Stimulated activated CD8-positive, alpha-beta memory T cell treated with anti-CD3 and anti-CD28 coated beads, Interleukin-15, amount 100 ng/mL, for 4 hours (primary cell): Measurements from ENCODE around the gene ZDHHC14.
"Not testable (repeated sequence)": the region's sequence is repeated elsewhere in the genome, so short reads cannot be mapped to it uniquely, and the experiment has no call there.

ENCODE experiments used
- DNase-seq, 2 donors: peaks; one replicate each; pipeline ENCODE4 v3.0.0-alpha.2; 2020; ENCODE audit warnings: low read depth in 2 of 2

ZDHHC14 gene

DNA sequence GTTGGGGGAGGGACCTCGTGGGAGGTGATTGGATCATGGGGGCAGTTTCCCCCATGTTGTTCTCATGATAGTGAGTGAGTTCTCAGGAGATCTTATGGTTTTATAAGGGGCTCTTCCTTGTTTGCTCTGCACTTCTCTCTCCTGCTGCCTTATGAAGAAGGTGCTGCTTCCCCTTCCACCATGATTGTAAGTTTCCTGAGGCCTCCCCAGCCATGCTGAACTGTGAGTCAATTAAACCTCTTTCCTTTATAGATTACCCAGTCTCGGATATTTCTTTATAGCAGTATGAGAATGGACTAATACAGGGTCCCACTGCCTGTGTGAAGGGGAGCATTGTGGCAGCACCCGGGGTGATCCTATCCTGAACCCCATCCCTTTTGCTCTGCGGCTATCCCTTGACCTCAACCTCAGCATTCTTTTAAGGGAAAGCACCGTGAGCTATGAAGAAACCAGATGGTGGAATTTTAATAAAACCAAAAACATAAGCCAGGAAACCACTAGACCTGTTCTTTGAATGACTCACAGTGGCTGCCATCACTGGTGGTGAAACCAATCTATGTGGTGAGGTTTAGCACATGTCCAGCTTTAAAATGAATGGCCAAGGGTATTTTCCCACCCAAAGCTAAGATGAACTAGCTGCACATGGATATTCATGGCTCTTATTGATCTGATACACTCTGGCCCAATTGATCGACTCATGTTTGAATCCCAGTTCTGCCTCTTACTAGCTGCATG is 62.2 kb downstream of the ZDHHC14 start:
- DNase-seq, result no peak

DNA sequence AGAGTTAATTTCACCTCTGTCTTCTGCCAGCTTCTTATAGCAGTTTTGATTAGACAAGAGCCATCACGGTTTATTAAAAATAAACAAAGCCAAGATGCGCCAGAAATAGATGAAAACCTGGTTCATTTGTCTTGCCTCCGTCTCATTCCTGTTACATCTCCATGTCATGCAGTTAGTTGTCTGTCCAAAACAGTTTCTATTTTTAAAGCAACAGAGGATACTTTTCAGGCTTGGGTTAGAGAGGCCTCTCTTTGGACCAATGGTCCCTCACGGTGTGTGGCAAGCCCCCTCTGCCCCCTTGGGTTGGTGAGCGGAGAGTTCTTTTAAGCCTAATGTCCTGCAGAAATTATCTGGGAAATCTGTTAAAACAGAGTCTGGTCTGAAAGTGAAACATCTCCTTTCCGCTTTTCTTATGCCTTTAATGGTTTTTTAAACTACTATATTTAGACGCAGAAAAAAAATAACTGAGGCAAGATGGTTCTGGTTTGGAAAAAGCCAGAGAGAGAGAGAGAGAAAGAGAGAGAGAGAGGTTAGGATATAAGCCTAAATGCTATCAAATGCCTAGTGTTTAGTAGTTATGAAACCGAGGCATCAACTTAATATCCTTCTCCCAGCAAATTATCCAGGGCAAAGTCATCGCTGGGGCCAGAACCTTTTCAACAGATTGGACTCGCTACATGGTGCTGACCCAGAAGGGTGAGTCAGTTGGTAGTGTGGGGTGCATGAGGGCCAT is 64.5 kb downstream of the ZDHHC14 start:
- DNase-seq, result no peak

DNA sequence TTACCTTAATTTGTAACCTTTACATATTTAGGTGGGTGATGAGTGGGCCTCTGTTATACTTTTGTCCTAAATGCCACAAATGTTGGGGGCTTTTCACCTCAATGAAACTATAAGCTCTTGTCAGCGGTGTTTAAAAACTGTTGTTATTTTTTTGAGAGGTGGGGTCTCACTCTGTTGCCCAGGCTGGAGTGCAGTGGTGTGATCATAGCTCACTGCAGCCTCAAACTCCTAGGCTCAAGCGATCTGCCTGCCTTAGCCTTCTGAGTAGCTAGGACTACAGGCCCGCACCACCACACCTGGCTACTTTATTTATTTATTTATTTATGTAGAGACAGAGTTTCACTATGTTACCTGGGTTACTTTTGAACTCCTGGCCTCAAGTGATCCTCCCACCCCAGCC is 66.7 kb downstream of the ZDHHC14 start:
- no peak for DNase-seq

DNA sequence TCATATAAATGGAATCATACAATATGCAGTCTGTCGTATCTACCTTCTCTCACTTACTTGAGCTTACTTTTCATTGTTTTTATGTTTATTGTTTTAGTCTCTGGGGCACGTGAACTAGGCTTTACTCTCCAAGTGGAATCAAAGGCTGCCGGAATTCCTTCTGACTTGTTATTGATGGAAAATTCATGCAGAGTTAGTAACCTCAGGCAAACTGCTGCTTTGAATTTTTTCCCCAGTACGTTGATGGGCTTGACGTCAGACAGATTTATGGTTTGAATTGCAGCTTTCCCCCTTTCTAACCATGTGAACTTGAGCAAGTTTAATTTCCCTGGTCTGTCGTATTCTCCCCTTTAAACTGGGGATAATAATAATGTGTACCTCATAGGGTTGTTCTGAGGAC is 68.6 kb downstream of the ZDHHC14 start:
- DNase-seq, result no peak

DNA sequence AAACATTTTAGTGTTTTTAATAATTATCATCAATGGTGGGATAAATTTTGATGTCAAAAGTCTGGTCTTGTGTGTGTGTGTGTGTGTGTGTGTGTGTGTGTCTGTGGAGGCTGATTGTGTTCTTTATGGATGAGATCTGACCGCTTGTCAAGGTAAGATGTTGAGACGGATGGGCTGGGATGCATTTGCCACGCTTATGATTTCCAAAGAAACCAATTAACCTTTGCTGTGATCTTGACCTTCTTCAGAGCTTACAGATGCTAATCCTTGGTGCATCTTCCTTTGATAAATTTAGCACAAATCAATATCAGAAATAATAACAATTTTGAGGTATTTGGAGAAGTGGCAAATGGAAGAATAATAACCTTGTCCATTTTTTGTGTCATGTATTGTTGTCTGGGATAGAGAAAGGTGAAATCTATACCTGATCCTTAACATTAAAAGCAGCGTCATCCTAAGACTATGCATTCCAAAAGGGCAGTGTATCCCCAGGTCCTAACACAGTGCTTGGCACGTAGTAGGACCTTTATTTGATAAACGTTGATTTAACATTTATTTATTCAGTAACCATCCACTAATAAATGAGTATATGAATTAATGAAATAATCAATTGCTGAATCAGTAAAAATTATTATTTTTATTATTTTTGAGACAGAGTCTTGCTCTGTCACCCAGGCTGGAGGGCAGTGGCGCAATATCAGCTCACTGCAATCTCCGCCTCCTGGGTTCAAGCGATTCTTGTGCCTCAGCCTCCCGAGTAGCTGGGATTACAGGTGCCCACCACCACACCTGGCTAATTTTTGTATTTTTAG is 70.1 kb downstream of the ZDHHC14 start:
- DNase-seq, result no peak

DNA sequence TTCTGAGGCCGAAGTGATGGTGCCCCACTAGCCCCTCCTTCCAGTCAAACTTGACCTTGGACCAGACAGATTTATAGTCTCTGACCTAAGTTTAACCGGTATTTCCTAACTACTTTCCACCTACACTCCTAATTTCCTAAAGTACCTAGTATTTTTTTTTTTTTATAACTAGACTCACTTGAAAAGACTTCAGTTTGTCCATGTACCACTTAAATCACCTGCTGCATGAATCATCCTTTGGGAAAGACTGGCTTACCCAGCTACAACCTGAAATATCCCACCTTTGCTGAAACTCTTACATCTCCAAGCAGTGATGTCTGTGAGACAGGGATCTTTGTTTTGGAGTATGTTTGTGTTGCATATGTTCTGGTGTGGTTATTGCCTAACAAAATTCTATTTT is 71.1 kb downstream of the ZDHHC14 start:
- DNase-seq, result no peak

DNA sequence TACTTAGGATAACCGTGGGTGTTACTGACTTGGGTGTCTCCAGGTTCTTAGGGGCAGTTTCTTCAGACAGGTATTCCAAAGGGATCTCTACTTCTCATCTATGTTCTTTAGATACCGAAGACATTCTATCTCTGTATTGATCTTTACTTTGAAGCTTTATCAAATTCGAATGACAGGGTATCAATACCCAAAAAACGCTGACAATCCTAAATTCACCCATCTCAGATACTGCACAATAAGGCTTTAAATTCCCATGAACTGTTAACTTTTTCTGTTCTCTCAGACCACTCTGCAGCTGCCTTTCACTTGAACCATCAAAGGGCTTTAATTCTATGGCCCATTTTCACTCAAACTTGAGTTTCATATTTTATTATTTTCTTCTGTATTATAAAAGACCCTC is 72.1 kb downstream of the ZDHHC14 start:
- DNase-seq, result no peak

DNA sequence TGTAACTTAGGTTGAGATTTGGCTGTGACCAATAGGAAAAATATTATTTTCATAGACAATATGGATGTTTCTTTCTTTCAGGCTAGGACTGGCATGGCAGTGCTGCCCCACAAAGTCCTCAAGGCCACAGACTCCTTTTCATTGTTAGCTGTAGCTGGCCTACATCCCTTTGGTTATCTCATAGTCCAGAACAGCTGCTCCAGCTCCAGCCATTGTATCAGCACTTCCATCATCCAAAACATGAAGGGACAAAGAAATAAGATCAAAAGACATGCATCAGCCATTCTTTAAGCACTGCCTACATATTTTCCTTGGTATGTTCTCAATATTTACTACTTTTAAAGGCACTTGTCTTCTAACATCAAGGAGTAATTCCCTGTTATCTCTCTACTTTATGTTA is 73.0 kb downstream of the ZDHHC14 start:
- DNase-seq, result no peak

DNA sequence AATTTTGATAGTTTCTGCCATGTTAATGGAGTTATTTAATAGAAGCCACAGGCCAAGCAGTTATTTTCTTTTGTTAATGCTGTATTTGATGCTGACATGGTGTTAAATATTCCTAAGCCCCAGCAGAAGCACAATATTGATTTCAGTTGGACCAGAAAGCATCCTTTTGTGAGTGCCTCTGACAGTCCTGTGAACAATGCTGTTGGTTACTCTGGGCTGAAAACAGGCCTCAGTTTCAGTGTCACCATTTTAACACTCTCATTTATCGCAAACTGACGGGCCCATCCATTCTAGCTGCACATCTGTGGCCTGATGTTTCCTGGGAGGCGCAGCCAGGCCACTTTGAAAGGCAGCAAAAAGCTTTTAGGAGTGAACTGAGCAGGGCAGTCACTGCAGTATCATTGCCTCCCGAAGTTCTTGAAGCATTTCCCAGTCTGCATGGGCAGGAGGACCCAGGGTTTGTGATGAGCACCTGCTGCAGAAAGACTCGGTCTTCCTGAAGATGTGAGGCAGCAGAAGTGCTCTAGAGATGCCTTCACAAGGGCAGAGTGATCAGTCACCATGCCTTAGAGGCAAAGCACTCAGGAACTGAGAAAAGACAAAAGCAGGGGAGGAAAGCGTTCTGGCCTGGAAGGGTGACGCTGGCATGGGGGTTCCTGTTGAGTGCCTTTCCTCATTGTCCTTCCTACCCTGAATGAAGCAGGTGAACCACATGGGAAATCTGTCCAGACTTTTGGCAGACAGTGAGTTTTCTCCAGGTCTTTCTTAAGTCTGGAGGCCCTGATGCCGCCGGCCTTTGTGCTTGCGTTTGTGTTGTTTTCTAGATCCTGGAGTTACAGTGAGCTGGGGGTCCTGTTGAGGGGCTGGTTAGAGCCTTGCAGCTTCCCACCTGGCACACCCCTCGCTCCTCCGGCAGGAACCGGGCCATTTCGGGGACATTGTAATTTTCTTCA is 74.0 kb downstream of the ZDHHC14 start:
- no peak for DNase-seq

DNA sequence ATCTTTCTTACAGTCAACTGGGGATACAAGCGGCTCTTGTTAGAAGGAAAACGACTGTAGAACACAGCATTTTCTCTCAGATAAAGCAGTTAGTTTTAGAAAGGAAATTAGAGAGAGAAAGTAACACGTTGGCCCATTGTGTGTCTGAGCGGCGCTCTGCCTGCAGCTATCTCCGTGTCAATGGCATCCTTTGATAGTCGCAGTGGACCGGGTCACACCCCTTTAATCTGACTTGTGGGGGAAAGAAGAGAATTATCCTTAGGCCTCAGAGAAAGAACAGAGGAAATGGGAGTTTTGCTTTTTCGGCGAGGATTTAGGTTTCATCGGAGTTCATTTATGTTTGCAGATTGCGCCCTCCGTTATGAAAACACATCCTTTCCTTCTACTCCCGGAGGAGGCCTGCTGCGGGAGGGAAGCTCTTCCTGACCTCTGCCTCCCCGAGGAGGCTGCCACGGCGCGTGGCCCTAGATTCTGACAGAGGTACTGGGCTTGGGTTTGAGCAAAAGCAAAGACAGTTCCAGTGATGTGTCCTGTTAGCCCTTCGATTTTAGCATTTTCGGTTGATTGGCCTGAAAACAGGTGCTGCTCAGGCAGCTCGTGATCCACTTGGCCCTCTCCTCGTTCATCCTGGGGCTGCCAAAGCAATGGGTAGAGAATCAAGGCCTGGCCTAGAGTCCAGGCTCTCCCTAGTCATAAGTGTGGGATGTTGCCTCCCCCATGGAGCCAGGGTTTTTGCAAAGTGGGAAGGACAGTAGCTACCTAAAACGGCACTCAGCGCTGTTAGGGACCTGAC is 74.9 kb downstream of the ZDHHC14 start:
- DNase-seq, result no peak

DNA sequence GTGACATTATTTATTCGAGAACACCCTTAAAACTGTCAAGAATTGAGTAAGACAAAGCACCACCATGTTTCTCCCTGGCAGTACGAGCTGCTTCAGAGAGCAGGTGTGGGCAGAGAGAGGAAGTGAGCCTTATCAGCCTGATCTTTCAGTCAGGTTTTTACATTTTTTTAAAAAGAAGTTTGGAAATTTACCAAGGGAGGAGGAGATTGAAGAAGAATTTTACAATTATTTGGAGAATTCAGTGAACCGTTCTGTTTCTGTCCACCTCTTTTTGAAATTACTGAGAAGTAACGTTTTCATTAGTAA is 75.5 kb downstream of the ZDHHC14 start:
- DNase-seq, result no peak

DNA sequence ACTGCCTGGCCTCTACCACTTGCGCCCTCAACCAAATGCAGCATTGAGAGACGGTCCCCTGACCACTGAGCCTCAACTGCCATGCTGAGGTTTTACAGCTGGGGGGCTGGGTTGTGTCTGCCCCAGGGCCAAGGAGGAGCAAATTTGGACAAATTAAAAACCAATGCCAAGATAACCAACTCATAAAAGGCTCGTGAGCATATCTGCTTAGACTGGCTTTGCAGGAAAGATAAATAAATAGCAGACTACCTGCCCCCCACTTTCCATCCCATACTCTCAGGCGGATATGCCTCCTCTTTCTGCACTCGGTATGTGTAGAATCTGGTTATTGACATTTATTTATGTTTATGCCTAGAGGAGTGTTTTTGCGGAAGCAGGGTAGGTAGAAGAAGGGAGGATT is 76.8 kb downstream of the ZDHHC14 start:
- no peak for DNase-seq

DNA sequence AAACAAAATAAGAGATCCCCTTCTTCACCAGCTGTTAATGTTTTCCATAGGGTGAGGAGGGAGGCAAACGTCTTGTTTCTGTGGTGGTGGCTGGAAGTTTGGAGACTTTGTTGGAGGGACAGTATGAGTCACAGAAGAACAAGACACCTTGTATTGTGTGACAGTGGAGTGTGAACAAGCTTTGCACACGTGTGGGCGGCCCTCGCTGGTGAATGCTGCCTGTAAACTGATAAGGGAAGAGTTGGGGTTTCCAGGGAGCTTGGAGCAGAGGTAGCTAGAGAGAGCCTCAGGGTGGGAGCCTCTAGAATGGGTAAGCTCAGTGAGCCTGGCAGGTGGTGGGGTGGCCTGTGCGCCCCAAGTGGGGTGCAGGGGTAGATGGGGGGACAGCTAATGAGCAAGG is 78.3 kb downstream of the ZDHHC14 start:
- no peak for DNase-seq

DNA sequence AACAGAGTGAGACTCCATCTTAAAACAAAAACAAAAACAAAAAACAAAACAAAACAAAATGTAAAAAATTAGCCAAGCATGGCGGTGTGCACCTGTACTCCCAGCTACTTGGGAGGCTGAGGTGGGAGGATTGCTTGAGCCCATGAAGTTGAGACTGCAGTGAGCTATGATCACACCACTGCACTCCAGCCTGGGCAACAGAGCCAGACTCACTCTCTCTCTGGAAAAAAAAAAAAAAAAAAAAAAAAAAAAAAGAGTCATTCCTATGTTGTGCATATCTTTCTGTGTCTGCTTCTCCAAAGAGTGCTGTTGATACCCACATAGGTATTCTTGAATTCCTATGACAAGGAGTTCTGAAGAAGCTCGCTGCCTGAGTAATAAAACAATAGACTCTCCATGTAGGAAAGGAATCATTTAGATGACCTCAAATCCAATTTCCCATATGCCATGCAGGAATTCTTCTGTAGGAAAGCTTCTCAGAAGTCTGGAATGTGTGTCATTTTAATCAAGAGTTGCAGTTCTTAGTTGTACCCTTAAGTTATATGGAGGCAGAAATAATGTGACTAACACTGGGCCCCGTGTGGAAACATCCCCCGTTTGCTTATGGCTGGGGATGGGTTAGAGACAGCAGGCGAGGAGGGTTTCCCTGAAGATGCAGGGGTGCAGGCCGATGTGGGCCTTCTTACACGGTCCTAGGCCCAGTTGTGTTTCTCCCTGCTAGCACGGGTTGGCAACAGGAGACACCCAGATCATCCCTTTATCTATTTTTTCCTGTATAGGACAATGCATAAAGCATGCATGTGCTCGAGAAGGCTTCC is 79.4 kb downstream of the ZDHHC14 start:
- DNase-seq, result no peak

DNA sequence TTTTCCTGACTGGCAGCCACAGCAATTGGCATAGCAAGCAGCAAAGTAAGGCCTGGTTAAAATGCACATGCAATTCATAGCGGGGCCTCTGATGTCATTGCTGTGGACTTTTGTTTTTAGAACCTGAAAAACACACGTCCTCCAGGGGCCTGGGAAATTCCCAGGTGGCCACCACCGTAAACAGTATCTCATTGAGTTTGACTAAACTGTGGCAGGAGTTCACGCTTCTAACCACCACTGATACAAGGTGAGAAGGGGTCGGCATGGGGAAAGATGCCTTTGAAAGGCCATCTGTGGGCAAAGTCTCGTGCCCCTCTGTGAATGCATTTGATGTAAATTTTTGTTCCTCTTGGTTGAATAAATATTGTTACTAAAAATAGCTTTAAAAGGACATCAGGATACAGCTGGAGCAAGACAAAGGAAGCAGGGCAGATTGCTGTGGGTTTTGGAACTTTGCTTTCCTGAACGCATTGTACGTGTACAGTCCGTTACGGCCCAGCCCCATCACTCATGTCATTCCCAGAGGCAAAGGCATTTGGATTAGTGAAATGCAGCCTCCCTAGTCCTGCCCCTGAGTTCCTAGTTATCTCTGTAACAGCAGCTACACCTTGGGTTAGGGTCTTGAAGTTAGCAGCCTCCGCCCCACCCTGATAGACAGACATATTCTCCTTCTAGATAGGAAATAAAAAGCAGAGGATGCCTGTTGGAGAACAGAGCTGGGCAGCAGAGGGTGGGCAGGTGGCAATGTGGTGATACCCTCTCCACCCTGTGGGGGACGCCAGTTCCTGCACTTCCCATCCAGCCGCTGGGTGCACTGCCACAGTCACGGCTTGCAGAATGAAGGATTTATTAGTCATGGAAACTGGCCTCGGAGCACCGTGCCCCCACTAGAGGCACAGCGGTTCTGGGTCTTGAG is 80.3 kb downstream of the ZDHHC14 start:
- DNase-seq, result peak in 1 of 2 donors; percentile 8

DNA sequence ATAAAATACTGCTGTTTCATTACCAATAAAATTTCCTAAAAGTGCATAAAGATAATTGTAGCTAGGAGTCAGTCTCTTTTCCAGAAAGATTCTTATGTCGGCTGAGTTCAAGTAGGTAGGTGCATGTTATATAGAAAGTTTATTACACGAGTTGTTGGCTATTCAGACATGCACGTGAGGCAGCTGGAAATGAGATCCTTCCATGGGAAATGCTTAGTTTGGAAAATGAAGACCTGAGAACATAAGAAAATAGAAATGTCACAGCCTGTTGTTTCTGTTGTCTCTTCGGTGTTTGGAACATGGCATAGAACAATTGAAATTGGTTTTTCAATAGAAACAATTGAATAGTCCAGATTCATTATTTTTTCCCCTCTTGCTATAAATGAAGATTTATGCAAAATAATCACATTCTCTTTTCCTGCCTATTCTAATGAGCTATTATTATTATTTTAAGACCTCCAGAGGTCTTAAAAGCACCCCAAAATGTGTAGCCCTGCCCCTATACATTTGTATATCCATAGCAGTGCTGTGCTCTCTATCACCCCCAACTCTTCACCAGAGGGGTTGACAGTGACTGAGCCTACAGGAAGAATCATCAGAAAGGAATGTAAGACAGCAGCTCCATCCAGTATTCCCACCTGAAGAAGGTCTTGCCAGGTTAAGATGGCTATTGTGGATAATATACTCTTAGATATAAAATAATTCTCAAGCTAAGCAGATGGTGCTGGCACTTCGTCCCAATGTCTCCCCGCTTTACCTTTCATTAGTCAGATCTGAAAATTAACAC is 82.2 kb downstream of the ZDHHC14 start:
- no peak for DNase-seq

DNA sequence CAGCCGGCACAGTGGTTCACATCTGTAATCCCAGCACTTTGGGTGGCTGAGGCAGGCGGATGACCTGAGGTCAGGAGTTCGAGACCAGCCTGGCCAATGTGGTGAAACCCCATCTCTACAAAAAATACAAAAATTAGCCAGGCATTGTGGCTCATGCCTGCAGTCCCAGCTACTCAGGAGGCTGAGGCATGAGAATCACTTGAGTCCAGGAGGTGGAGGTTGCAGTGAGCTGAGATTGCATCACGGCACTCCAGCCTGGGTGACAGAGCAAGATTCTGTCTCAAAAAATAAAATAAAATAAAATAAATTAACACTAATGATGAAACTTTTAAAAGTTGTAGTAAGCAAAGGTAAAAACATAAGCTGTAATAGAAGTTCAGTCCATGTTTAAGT is 82.7 kb downstream of the ZDHHC14 start:
- DNase-seq, result not testable (repeated sequence)
